ENCODE data around the gene DCAF15. TPM values are rescaled to one million over a fixed set of nuclear protein-coding genes. Genes with fewer than 3 reads are reported as not detected.

DCAF15 gene
- total and polyA plus RNA-seq, 2 donors (not counting 3 experiments of a cell fraction or from before 2014, with no cell fraction given): 41.9 to 42.4 TPM

GRCh38 chr19:13918726-13919411 lies 33.4 kb upstream of the DCAF15 start:
- Histone ChIP-seq H2AFZ (ENCODE audit: low read depth, low read length) (no peak overlapping the region), H3K4me3 (replicated peaks in 1 of 3; ENCODE audit: insufficient read depth in 1 of 3, low read depth in 1 of 3, low read length in 3 of 3) (no peak overlapping the region), H3K9ac (replicated peaks; ENCODE audit: extremely low read depth, insufficient read depth, low read length) (no peak overlapping the region), H3K9me3 (replicated peaks; ENCODE audit: control insufficient read depth, insufficient read depth, low read length) (no peaks in the 10 kb centered on the region), H3K36me3 (ENCODE audit: control insufficient read depth in 2 of 2, extremely low read depth in 1 of 2, insufficient read depth in 2 of 2, low read length in 2 of 2) (peaks cover 5 to 30% of the 10 kb centered on the region in 2 experiments), H3K27ac (ENCODE audit: insufficient read depth, low read depth, low read length) (no peak overlapping the region), H3K27me3 (ENCODE audit: control insufficient read depth in 2 of 2, insufficient read depth in 2 of 2, low read length in 2 of 2) (no peaks in the 10 kb centered on the region), H3K79me2 (ENCODE audit: control insufficient read depth, insufficient read depth, low read length) (no peaks in the 10 kb centered on the region), H3K4me2 (ENCODE audit: insufficient read depth, low read length) (no peak overlapping the region), H4K20me1 (replicated peaks; ENCODE audit: control insufficient read depth, extremely low read depth, insufficient read depth, low read length) (no peaks in the 10 kb centered on the region), H3K9me1 (replicated peaks; ENCODE audit: control insufficient read depth, extremely low read depth, insufficient read depth, low read length) (no peaks in the 10 kb centered on the region), H3K4me1 (ENCODE audit: control insufficient read depth, extremely low read depth, insufficient read depth, low read length) (no peaks in the 10 kb centered on the region)
- intact Hi-C loops (cut with micrococcal nuclease): no loop called here
- CTCF ChIA-PET: interaction anchor here (1.0 to 1.1 kb wide), 2 partner anchors 8 to 9 kb away, joined by 3 read pairs; no protein-coding TSS in a partner anchor
- no peak for DNase-seq (ENCODE audit: low read depth, low spot score)
- TF ChIP-seq CTCF (IDR thresholded peaks at IDR 0.05; ENCODE audit: extremely low read depth in 1 of 2, insufficient read depth in 1 of 2, low read depth in 1 of 2, low read length in 2 of 2): no peak
- TF ChIP-seq FOS (IDR thresholded peaks at IDR 0.05; ENCODE audit: borderline replicate concordance, insufficient read depth, low read length): no peak
- TF ChIP-seq JUN (IDR thresholded peaks at IDR 0.05; ENCODE audit: borderline replicate concordance, insufficient read depth, insufficient read length, low read depth): no peak
- no peak for TF ChIP-seq MYC (IDR thresholded peaks at IDR 0.05; ENCODE audit: low read depth, low read length)
- no peak for TF ChIP-seq MAX (IDR thresholded peaks at IDR 0.05; ENCODE audit: insufficient read depth, insufficient read length)
- TF ChIP-seq EZH2 (IDR thresholded peaks at IDR 0.05; ENCODE audit: borderline replicate concordance, low read depth, low read length, severe bottlenecking): no peak
- TF ChIP-seq GATA2 (IDR thresholded peaks at IDR 0.05; ENCODE audit: insufficient read depth, insufficient read length, low read depth, low read length): no peak
- no peak for TF ChIP-seq POLR2A (IDR thresholded peaks at IDR 0.05; ENCODE audit: low read depth, low read length)
- no peak for TF ChIP-seq POLR2AphosphoS5 (IDR thresholded peaks at IDR 0.05; ENCODE audit: insufficient read depth, low read depth, low read length)
- no TSS peak for BruUV-seq (replicated peaks)
- no peak for FAIRE-seq
- dilution Hi-C loops (cut with MboI; ENCODE audit: extremely low pct_ligation_motif_present, low sequenced_read_pairs): no loop called here
- POLR2A ChIA-PET: no interaction called here
